22Rv1 (cell line): ENCODE data around the gene CSPG4.
"Not testable (repeated sequence)": the region's sequence is repeated elsewhere in the genome, so short reads cannot be mapped to it uniquely, and the experiment has no call there.

ENCODE experiments used
- H3K27ac ChIP-seq: fragments of 450-650 bp; 2 replicates; pipeline ENCODE4 v1.5.1; 2017
- CTCF ChIP-seq: fragments of 450-650 bp; IDR thresholded peaks from 2 replicates; pipeline ENCODE4 v1.5.1; 2017; ENCODE audit warnings: mild to moderate bottlenecking
- ZFX ChIP-seq: fragments of 450-650 bp; IDR thresholded peaks from 2 replicates; pipeline ENCODE4 v1.6.1; 2017; ENCODE audit warnings: antibody characterized with exemption, borderline replicate concordance

CSPG4 gene

DNA sequence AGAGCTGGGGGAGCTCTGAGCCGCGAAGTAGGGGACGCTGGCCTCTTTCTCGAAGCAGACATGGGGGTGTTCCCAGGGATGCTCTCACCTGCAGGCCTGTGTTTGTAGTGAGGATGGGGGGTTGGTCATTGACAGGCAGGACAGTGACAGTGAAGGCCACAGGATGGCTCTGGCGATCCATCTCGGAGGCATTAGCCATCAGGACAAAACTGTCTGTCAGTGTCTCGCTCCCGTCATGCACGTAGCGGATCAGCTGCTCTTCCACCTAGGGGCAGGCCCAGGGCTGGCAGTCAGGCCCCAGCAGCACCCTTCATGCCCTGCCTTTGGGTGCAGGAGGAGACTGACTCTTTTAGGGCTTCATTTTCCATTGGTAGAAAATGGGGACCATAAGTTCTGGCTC lies 28.0 kb downstream of the CSPG4 start:
- TF ChIP-seq CTCF (no peak), ZFX (no peak)
- H3K27ac ChIP-seq = no peak overlapping the region

DNA sequence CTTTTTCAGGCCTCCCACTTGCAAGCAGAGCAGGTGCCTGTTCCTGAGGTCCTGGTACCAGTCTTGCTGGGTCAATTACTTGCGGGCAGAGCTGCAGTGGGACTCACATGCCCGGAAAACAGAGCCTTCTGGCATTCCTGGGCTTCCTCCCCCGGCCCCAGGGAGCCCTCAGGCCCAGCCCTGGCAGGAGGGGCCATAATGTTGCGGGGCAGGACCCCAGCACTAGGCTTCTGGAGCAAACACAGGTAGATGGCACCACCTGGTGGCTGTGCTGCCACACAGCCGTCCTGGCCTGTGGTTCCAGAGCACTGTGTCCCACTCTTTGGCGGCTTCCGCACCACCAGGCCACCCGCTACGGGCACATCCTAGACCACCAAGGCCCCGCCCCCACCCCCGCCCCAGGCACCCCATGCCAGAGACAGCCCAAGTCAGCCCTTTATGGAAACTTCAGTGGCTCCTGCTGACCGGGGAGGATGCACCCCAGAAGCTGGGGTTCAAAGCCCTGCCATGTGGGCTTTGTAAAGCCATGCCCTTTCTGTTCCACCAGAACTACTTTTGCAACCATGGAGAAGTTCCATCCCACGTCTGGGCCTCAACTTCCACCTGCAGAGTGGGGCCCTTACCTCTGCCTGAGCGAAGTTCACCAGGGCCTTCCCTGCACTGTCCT lies 28.9 kb downstream of the CSPG4 start:
- peak; percentile 81 for TF ChIP-seq CTCF

GRCh38 chr15:75682181-75683135 lies 30.2 kb downstream of the CSPG4 start:
- no peak overlapping the region for H3K27ac ChIP-seq
- no peak for TF ChIP-seq CTCF
- TF ChIP-seq ZFX = no peak

More for the DNA sequence above, 28.9 kb downstream of the CSPG4 start:
- not testable (repeated sequence) for H3K27ac ChIP-seq

DNA sequence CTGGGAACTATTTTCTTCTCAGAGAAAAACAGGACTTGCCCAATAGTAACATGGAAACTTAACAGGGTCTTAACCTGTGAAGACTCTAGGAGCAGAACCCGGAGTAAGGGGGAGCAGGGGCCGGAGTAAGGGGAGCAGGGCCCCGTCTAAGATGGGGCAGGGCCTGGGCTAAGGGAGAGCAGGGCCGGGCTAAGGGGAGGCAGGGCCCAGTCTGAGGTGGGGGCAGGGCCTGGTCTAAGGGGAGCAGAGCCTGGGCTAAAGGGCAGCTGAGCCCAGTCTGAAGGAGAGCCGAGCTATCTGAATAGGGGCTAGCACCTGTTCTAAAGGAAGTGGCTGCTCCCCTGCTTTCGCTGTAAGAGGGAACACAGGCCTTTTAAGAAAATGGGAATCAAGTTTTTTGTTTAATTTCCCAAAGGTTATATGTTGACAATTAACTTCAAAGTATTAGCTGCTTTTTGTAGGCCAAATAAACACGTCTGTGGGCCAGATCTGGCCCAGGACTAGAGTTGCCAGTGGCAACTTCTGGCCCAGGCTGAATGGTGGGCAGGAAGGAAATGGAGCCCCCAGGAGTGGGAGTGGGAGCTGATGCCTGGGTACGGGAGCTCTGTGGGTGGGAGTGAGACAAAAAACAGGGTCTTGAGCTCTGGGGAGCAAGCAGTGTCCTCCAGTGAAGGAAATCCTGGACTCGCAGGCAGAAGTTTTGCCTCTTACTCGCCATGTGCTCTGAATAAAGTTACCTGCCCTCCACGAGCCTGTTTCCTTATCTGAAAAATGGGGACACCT lies 32.5 kb downstream of the CSPG4 start:
- no peak for TF ChIP-seq CTCF
- TF ChIP-seq ZFX = no peak

DNA sequence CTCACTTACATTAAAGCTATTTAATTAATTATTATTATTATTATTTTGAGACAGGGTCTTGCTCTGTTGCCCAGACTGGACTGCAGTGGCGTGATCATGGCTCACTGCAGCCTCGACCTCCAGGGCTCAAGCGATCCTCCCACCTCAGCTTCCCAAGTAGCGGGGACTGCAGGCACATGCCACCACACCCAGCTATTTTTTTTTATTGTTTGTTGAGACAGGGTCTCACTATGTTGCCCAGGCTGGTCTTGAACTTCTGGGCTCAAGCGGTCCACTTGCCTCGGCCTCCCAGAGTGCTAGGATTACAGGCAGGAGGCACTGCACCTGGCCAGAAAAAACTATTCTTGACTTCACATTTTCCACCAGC lies 34.3 kb downstream of the CSPG4 start:
- not testable (repeated sequence) for H3K27ac ChIP-seq

More for the DNA sequence above, 32.5 kb downstream of the CSPG4 start:
- H3K27ac ChIP-seq = no peak overlapping the region

DNA sequence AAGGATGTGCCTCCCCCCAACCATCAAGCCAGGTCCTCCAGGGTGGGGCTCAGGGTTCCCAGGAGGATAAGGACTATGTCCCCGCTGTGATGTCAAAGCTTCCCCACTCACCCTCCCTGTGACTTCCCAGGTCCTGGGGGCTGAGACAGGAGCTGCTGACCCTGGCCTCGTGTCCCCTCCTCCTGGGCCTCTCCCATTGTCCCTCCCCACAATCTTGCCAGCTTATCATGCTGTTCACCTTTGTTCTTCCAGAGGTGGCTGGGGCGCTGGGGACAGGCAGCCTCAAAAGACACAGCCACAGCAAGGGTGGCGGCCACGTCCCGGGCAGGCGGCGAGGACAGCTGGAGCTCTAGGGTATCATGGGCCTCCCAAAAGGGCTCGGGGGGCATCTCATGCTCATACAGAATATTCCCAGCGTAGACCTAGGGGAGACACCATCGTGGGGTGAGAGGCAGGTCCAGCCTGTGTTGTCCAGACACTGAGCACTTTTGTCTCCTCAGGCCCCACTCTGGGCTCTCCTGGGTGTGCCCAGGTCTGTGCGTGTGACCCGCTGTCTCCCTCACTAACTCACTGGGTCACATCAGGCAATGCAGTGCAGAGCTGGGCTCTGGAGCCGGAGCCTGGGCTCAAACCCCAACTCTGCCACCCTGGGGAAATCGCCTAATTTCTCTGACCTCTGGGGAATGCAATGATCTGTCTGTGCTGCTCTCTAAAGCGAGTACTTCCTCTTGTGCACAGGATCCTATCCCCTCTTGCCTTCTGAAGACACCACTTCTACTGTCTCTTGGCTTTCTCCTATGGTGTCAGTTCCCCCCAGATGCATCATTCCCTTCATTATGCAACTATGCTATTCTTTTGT lies 35.0 kb downstream of the CSPG4 start:
- TF ChIP-seq ZFX (no peak), CTCF (no peak)

More for the DNA sequence above, 35.0 kb downstream of the CSPG4 start:
- H3K27ac ChIP-seq = no peak overlapping the region
